ENCODE results near the gene TBCE. TPM values are rescaled to one million over a fixed set of nuclear protein-coding genes. Genes with fewer than 3 reads are reported as not detected.

TBCE gene
- total and polyA plus RNA-seq, 2 donors (not counting 1 experiment from before 2014, with no cell fraction given): 15.2 to 22.1 TPM

GRCh38 chr1:235399661-235400060 lies 32.4 kb downstream of the TBCE start:
- Mint-ChIP-seq H3K4me3 (no peak overlapping the region), H3K9me3 (ENCODE audit: insufficient read depth) (no peaks in the 10 kb centered on the region), H3K27me3 (no peaks in the 10 kb centered on the region), H3K27ac (no peak overlapping the region), H3K4me1 (peaks cover 1% of the 10 kb centered on the region)
- Histone ChIP-seq H3K27ac (ENCODE audit: low read length in 2 of 2) (no peak overlapping the region), H4K20me1 (ENCODE audit: control insufficient read depth, insufficient read depth, low read length, poor library complexity, severe bottlenecking) (no peaks in the 10 kb centered on the region), H3K4me2 (replicated peaks; ENCODE audit: low read depth, low read length, poor library complexity, severe bottlenecking) (no peak overlapping the region), H3K4me1 (ENCODE audit: control insufficient read depth in 2 of 2, insufficient read depth in 2 of 2, low read length in 2 of 2) (no peaks in the 10 kb centered on the region), H3K4me3 (ENCODE audit: control extremely low read depth in 1 of 5, extremely low read depth in 1 of 5, insufficient read depth in 1 of 5, low read depth in 2 of 5, low read length in 4 of 5) (no peak overlapping the region), H2AFZ (ENCODE audit: insufficient read depth, low read depth, low read length, poor library complexity, severe bottlenecking) (no peak overlapping the region), H3K9ac (ENCODE audit: low read length) (no peak overlapping the region), H3K79me2 (ENCODE audit: control insufficient read depth, insufficient read depth, low read length) (peaks cover 62% of the 10 kb centered on the region), H3K27me3 (replicated peaks in 1 of 4; ENCODE audit: control extremely low read depth in 1 of 4, control insufficient read depth in 3 of 4, insufficient read depth in 4 of 4, low read length in 3 of 4) (no peaks in the 10 kb centered on the region), H3K9me3 (ENCODE audit: control extremely low read depth in 1 of 3, control insufficient read depth in 2 of 3, insufficient read depth in 1 of 3, low read length in 2 of 3) (peaks cover 0 to 3% (median 0%) of the 10 kb centered on the region in 3 donors), H3K36me3 (replicated peaks in 1 of 2; ENCODE audit: control extremely low read depth in 1 of 2, control insufficient read depth in 1 of 2, extremely low read depth in 1 of 2, insufficient read depth in 2 of 2, low read length in 1 of 2) (peaks cover 0 to 9% of the 10 kb centered on the region in 2 experiments)
- ATAC-seq (ENCODE audit: low read depth) (no peak), DNase-seq (no peak)
- 96% methylated on average over 3 of the region's 6 CpGs for WGBS (ENCODE audit: insufficient coverage)
- ChIA-PET POLR2A (no interaction called here), CTCF (no interaction called here)
- intact Hi-C loops (cut with micrococcal nuclease): no loop called here
- no peak for TF ChIP-seq EZH2 (IDR thresholded peaks at IDR 0.05; ENCODE audit: borderline replicate concordance, insufficient read depth, low read depth, low read length, poor library complexity, severe bottlenecking)
- TF ChIP-seq, protein P1, sequence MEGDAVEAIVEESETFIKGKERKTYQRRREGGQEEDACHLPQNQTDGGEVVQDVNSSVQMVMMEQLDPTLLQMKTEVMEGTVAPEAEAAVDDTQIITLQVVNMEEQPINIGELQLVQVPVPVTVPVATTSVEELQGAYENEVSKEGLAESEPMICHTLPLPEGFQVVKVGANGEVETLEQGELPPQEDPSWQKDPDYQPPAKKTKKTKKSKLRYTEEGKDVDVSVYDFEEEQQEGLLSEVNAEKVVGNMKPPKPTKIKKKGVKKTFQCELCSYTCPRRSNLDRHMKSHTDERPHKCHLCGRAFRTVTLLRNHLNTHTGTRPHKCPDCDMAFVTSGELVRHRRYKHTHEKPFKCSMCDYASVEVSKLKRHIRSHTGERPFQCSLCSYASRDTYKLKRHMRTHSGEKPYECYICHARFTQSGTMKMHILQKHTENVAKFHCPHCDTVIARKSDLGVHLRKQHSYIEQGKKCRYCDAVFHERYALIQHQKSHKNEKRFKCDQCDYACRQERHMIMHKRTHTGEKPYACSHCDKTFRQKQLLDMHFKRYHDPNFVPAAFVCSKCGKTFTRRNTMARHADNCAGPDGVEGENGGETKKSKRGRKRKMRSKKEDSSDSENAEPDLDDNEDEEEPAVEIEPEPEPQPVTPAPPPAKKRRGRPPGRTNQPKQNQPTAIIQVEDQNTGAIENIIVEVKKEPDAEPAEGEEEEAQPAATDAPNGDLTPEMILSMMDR (IDR thresholded peaks at IDR 0.05): no peak

DNA sequence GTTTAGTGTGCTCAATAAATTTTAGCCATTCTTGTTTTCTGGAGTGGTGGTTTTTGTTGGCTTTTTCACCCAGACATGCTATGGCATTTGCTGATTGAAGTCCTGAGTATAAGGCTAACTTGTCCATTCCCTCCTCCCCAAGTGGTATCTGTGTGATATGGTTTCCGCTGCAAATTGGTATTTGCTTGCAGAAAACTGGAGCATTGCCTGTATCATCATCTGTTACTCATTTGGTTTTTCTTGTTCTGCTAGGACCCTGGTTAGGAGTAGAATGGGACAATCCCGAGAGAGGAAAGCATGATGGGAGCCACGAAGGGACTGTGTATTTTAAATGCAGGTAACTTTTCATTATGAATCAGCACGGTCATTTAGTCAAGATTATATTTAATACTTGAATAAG lies 34.0 kb downstream of the TBCE start:
- H3K27me3 Mint-ChIP-seq: no peaks in the 10 kb centered on the region
- TF ChIP-seq, protein P1 (IDR thresholded peaks at IDR 0.05): no peak
- no peak for TF ChIP-seq EZH2 (IDR thresholded peaks at IDR 0.05; ENCODE audit: borderline replicate concordance, insufficient read depth, low read depth, low read length, poor library complexity, severe bottlenecking)
- H4K20me1 ChIP-seq (ENCODE audit: control insufficient read depth, insufficient read depth, low read length, poor library complexity, severe bottlenecking): no peaks in the 10 kb centered on the region
- H3K4me3 Mint-ChIP-seq: no peak overlapping the region
- 100% methylated on average over 3 of the region's 4 CpGs for WGBS (ENCODE audit: insufficient coverage)
- H3K4me1 ChIP-seq (ENCODE audit: control insufficient read depth in 2 of 2, insufficient read depth in 2 of 2, low read length in 2 of 2): no peaks in the 10 kb centered on the region
- H3K79me2 ChIP-seq (ENCODE audit: control insufficient read depth, insufficient read depth, low read length): peaks cover 59% of the 10 kb centered on the region
- no peaks in the 10 kb centered on the region for H3K27me3 ChIP-seq (replicated peaks in 1 of 4; ENCODE audit: control extremely low read depth in 1 of 4, control insufficient read depth in 3 of 4, insufficient read depth in 4 of 4, low read length in 3 of 4)
- H2AFZ ChIP-seq (ENCODE audit: insufficient read depth, low read depth, low read length, poor library complexity, severe bottlenecking): no peak overlapping the region
- intact Hi-C loops (cut with micrococcal nuclease): no loop called here
- H3K27ac Mint-ChIP-seq: no peak overlapping the region
- no peak for ATAC-seq (ENCODE audit: low read depth)
- H3K4me2 ChIP-seq (replicated peaks; ENCODE audit: low read depth, low read length, poor library complexity, severe bottlenecking): no peak overlapping the region
- no peak for DNase-seq
- ChIA-PET POLR2A (no interaction called here), CTCF (no interaction called here)
- H3K4me3 ChIP-seq (ENCODE audit: control extremely low read depth in 1 of 5, extremely low read depth in 1 of 5, insufficient read depth in 1 of 5, low read depth in 2 of 5, low read length in 4 of 5): no peak overlapping the region
- H3K4me1 Mint-ChIP-seq: no peaks in the 10 kb centered on the region
- no peak overlapping the region for H3K9ac ChIP-seq (ENCODE audit: low read length)
- H3K9me3 Mint-ChIP-seq (ENCODE audit: insufficient read depth): no peaks in the 10 kb centered on the region
- no peaks in the 10 kb centered on the region for H3K9me3 ChIP-seq (ENCODE audit: control extremely low read depth in 1 of 3, control insufficient read depth in 2 of 3, insufficient read depth in 1 of 3, low read length in 2 of 3)
- no peak overlapping the region for H3K27ac ChIP-seq (ENCODE audit: low read length in 2 of 2)
- H3K36me3 ChIP-seq (replicated peaks in 1 of 2; ENCODE audit: control extremely low read depth in 1 of 2, control insufficient read depth in 1 of 2, extremely low read depth in 1 of 2, insufficient read depth in 2 of 2, low read length in 1 of 2): peaks cover 0 to 9% of the 10 kb centered on the region in 2 experiments

Data from B cell (primary cell).